Skin epidermis (tissue), 12 donors: ENCODE measurements around the gene CLCA2.
A peak's percentile ranks its signal among the peaks of the same experiment; 100 is the strongest.

Experiments
- H3K27ac ChIP-seq, 21 experiments: fragments of 200-600 bp; sonication (generic) in 11 of 21; one replicate each; pipeline ENCODE4 v1.5.0; 2020; ENCODE audit warnings: mild to moderate bottlenecking in 3 of 21, inconsistent platforms in 2 of 21, moderate library complexity in 2 of 21
- H3K4me3 ChIP-seq, 7 experiments: fragments of 200-600 bp; sonication (generic) in 2 of 7; one replicate each; pipeline ENCODE4 v1.5.0; 2020; ENCODE audit warnings: inconsistent platforms in 2 of 7, mild to moderate bottlenecking in 2 of 7, moderate library complexity in 1 of 7

CLCA2 gene, protein sequence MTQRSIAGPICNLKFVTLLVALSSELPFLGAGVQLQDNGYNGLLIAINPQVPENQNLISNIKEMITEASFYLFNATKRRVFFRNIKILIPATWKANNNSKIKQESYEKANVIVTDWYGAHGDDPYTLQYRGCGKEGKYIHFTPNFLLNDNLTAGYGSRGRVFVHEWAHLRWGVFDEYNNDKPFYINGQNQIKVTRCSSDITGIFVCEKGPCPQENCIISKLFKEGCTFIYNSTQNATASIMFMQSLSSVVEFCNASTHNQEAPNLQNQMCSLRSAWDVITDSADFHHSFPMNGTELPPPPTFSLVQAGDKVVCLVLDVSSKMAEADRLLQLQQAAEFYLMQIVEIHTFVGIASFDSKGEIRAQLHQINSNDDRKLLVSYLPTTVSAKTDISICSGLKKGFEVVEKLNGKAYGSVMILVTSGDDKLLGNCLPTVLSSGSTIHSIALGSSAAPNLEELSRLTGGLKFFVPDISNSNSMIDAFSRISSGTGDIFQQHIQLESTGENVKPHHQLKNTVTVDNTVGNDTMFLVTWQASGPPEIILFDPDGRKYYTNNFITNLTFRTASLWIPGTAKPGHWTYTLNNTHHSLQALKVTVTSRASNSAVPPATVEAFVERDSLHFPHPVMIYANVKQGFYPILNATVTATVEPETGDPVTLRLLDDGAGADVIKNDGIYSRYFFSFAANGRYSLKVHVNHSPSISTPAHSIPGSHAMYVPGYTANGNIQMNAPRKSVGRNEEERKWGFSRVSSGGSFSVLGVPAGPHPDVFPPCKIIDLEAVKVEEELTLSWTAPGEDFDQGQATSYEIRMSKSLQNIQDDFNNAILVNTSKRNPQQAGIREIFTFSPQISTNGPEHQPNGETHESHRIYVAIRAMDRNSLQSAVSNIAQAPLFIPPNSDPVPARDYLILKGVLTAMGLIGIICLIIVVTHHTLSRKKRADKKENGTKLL

DNA sequence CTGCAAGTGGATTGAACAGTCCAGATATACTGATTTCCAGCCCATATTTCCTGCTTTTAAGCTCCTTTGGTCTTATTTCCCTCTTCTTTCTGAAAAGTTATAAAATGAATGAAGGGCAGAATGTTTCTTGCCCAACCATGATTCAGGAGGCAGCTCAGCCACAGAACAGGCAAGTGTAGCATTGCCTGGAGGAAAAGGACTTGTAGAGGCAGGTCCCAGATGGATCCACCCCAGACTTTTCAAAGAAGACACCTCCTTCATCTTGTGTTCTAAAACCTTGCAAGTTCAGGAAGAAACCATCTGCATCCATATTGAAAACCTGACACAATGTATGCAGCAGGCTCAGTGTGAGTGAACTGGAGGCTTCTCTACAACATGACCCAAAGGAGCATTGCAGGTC, at the start of gene CLCA2:
TSS of gene CLCA2 (plus strand) at position 299 of the 400 bp plus-strand sequence. CDS start at position 376, 77 bp downstream.
- peak within 1 kb of the TSS in 18 of 21 experiments; percentile 1 to 87 (median 62) for H3K27ac ChIP-seq

DNA sequence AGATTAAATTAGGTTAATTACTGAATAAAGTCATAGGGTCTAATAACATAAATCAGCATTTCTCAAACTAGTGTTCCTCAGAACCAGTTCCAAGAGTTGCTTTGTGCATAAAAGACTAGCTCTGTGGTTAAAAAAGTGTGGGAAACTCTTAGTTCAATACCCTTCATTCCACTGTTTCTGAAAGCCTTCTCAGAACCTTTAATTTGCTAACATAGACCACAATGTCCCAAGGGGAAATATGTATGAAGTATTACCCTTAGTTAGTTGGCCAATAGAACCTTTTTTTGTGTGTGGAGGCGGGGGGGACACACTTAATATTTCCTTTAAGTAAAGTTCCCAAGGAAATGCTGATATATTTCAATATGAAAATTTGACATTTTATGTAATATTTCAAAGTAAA, 48.3 kb upstream of the CLCA2 start:
- H3K27ac ChIP-seq, result no peak overlapping the region
- H3K4me3 ChIP-seq, result no peak overlapping the region

More for the DNA sequence above, at the start of gene CLCA2:
- peak within 1 kb of the TSS; percentile 10 to 41 (median 32) for H3K4me3 ChIP-seq

DNA sequence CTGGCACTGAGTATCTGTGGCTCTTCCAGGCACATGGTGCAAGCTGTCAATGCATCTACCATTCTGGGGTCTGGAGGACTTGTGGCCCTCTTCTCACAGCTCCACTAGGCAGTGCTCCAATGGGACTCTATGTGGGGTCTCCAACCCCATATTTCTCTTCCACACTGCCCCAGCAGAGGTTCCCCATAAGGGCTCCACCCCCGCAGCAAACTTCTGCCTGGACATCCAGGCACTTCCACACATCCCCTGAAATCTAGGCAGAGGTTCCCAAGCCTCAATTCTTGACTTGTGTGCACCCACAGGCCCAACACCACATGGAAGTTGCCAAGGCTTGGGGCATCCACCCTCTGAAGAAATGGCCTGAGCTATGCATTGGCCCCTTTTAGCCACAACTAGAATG, 46.6 kb upstream of the CLCA2 start:
- H3K4me3 ChIP-seq, result no peak overlapping the region
- no peak overlapping the region for H3K27ac ChIP-seq

DNA sequence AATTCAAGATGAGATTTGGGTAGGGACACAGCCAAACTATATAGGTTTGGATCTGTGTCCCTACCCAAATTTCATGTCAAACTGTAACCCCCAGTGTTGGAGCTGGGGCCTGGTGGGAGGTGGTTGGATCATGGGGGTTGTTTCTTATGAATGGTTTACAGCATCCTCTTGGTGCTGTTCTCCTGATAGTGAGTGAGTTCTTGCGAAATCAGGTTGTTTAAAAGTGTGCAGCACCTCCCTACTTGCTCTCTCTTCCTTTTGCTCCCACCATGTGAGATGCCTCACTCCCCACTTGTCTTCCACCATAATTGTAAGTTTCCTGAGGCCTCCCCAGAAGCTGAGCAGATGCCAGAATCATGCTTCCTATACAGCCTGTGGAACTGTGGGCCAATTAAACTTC, 45.2 kb upstream of the CLCA2 start:
- Histone ChIP-seq H3K27ac (no peak overlapping the region), H3K4me3 (no peak overlapping the region)

DNA sequence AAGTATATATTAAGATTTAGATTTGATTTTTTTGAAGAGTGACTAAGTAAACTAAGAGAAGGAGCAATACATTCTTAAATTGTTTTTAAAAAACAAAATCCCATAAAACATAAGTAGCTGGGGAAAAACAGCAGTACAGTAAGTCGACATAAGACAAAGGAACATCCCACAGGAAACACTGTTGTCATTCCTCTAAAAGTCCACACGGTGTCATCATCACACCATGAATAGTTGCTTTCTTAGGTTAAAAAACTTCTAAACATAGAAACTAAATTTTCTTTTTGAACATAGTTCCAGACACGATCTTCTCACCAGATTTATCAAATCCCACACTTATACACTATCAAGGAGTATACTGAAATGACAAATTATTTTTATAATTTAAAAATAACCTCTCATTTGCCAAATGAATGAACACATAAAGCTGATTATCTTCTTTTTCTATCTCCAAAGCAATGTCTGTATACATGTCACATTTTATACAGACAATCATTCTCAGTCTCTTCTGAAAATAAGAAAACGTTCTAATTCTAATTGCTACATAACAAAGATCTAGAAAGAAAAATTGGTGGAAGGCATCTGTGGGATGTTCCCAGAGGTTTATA, 43.6 kb upstream of the CLCA2 start:
- H3K4me3 ChIP-seq, result peak overlapping the region in 1 of 7 experiments; percentile 7

DNA sequence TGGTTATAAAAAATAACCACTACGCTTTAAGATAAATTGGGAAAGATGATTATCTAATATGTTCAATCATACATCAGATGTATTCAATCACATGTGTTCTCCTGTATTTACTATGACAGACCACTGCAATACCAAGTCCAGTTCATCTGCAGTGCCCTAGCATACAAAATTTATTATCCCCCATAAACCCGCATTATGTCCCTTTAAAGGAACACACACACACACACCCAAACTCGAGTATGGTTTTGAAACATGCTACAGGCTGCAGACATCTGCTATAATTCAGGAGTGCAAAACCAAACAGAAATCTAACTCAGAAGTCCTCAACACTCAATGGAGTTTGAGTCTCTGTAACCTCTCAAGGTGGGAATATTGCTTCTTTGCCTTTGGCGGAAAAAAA, 42.7 kb upstream of the CLCA2 start:
- H3K27ac ChIP-seq, result peak overlapping the region in 5 of 21 experiments; percentile 7 to 49 (median 32)
- H3K4me3 ChIP-seq, result no peak overlapping the region

More for the DNA sequence above, 43.6 kb upstream of the CLCA2 start:
- peak overlapping the region in 4 of 21 experiments; percentile 7 to 49 (median 25) for H3K27ac ChIP-seq

DNA sequence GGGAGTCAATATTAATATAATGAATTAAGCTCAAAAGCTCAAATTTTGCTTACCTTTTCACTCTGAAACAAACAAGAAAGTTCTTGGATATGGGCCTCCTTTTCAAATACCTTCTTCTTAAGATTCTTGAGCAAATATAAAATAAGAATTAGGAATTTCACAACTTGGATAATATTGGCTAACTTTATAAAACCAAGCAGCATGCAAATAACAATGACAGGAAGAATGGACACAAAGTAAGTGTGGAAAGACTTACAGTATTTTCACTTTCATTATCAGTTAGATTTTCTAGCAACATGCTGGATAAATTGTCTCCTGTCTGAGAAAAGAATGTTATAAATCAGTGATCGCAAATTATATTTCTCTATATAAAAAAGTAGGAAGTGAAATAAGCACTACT, 41.1 kb upstream of the CLCA2 start:
- H3K4me3 ChIP-seq, result peak overlapping the region in 1 of 7 experiments; percentile 8
- peak overlapping the region in 5 of 21 experiments; percentile 28 to 69 (median 58) for H3K27ac ChIP-seq

DNA sequence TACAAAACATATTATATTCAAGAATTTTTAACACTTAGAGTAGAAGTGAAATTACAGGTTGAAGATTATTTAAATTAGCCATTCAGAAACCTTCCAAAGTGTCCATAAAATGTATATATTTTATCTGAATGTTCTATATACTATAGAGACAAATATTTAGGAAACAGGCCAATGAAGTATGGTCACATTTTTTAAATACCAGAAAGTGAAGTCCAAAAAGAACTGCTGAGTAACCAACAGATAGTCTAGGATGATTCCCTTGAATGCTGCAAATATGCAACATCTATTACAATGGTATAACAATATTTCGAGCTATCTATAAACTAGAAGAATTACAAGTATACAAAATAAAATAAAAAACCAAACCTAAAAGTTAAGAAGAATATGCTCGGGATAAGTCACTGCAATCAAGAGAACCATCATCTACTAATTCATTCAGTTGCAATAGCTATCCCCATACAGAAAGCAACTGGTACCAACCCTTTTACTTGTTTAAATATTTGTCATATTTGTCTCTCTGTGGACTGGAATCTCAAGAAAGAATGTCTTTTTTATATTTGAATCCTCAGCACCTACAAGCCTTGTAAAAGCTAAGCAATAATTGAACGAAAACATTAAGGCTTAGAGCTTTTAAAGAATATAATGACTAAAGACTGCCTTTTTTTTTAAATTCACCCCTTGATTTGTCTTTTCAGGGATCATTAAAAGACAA, 35.9 kb upstream of the CLCA2 start:
- Histone ChIP-seq H3K27ac (peak overlapping the region in 1 of 21 experiments; percentile 58), H3K4me3 (no peak overlapping the region)

DNA sequence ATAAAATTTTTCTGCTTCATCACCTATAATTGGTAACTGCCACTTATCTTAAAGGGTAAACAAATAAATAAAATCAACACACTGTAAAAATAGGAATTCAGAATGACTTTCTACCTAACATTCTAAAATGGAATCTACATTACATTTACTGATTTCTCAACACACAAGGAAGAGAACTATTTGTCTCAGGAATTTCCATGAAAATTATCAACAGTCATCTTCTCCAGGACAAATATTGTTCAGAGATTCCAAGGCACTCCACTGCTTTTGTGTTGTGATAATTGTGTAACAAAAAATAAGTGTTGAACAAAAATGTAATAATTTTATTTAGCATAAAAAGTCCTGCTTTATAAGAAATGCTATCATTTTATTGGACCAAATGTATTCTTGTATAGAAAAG, 35.2 kb upstream of the CLCA2 start:
- Histone ChIP-seq H3K27ac (peak overlapping the region in 5 of 21 experiments; percentile 33 to 66 (median 46)), H3K4me3 (no peak overlapping the region)

DNA sequence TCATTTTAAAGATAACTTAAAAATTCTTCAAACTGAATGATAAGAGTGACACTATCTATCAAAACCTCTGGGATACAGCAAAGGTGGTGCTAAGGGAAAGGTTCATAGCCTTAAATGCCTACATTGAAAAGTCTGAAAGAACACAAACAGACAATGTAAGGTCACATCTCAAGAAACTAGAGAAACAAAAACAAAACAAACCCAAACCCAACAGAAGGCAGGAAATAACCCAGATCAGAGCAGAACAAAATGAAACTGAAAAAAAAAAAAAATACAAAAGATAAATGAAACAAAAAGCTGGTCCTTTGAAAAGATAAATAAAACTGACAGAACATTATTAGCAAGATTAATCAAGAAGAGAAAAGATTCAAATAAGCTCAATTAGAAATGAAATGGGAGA, 34.7 kb upstream of the CLCA2 start:
- Histone ChIP-seq H3K27ac (peak overlapping the region in 7 of 21 experiments; percentile 33 to 66 (median 46)), H3K4me3 (no peak overlapping the region)

DNA sequence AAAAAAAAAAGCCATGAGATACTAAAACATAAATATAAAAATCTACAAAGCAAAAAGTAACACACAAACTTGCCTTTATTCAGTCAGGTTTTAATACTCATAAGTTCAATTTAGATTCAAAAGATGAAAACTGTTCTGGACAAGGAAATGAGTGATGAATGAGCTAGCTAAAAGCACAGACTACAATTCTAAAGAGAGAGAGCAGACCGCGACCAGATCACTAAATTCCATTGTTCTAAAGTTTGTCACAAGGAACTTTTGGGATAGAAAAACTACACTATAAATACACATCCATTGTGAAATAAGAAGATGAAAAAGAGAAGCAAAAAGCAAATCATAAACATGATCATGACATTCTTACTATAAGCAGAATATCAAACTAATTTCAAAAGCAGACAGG, 29.6 kb upstream of the CLCA2 start:
- Histone ChIP-seq H3K27ac (peak overlapping the region in 1 of 21 experiments; percentile 95), H3K4me3 (peak overlapping the region in 1 of 7 experiments; percentile 13)

DNA sequence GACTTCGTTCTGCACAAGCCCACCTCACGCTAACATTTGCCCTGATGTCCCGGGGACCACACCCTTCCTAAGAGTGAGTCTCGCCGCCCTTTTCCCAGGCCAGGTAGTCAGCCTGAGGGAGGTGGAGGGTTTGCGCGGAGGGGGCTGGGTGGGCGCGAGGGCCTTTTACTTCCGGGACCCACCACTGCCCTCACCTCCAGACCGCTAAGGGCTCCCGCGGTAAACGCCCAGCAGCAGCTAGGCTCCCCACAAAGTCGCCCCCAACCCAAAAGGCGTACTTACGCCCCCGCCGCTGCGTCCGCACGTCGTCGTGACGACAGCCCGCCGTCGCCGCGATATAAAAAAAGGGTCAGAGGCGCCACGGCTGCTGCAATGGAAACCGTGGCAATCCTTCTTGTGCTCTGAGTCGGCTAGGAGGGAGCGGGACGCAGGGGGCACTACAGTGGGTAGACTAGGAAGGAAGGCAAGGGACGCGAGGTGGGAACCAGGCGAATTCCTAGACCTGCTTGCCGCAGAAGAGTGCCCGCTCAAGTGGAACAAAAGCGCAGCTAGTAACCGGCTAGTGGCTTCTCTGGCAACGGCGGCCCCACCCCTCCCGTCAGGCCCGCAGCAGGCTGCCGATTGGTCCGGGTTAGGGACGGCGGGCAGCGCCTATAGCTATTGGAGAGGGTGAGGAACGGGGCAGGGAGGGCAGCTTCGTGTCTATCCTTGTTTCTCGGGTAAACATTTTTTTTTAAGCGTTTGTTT, 28.0 kb upstream of the CLCA2 start, which contains the start of gene ODF2L:
TSS of gene ODF2L (minus strand) at position 573 of the 747 bp plus-strand sequence. CDS start 9,296 bp downstream, outside the sequence.
- peak within 1 kb of the TSS; percentile 66 to 96 (median 83) for H3K4me3 ChIP-seq

DNA sequence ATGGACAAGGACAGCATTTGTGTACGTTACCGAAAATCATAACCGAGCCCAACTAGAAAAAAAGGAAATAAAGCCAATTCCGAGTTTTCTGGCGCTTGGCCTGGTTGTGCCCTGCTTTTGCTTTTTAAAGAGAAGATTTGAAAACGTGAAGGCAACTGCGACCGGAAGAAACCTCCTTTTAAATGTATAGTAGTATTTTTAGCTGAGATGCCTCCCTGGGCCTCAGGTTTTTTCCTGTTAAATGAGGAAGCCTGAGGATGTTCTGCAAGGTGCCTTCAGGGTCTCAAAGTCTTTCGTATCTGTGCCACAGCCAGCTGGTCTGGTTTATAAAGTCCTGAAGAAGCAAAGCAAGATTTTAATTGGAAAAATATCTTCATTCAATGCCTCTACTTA, 27.5 kb upstream of the CLCA2 start:
- peak overlapping the region; percentile 66 to 96 (median 83) for H3K4me3 ChIP-seq
- peak overlapping the region in 20 of 21 experiments; percentile 49 to 95 (median 88) for H3K27ac ChIP-seq

More for the DNA sequence above, 28.0 kb upstream of the CLCA2 start, which contains the start of gene ODF2L:
- H3K27ac ChIP-seq, result peak within 1 kb of the TSS; percentile 49 to 95 (median 87)

DNA sequence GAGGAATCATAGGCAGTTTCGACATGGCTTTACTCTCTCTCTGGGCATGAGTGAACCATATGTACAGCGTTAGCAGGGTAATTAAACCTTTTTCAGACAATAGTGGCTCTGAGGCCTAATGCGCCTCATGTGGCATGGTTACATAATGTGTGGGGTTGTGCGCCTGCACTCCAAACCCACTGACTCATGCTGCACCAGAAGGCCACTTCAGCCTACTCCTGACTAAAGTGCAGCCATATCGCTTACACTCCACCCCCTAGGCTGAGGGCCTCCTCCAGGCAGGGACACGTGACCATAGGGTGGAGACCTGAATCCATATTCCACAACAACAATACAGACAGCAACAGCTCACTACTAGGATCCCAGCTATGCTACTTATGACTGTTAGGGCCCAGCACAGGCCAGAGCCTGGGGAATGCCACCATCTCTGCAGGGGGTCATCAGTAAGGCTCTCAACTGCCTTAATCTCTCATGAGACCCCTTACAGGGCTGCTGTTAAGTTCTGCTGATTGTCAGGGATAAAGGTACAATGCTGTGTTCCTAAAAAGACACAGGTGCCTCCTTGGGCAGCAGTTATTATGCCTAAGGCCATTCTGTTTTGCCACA, 14.5 kb upstream of the CLCA2 start:
- Histone ChIP-seq H3K27ac (no peak overlapping the region), H3K4me3 (no peak overlapping the region)

DNA sequence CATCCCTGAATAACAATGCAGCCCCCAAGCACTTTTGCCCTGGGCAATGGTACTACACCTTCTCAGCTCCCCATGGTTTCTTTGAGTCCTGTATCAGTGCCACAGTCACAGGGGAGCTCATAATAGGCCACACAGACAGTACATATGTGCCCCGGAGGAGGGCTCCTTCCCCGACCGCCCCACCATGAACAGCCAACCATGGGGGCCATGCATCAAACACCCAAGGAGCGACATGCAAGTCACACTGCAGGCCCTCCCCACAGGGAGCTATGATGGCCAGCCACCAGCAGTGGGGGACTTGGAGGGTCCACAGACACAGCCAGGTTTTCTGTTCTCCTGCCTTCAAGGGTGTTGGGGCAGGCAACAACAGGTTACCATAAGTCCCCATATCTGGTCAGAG, 13.1 kb upstream of the CLCA2 start:
- Histone ChIP-seq H3K27ac (no peak overlapping the region), H3K4me3 (no peak overlapping the region)

DNA sequence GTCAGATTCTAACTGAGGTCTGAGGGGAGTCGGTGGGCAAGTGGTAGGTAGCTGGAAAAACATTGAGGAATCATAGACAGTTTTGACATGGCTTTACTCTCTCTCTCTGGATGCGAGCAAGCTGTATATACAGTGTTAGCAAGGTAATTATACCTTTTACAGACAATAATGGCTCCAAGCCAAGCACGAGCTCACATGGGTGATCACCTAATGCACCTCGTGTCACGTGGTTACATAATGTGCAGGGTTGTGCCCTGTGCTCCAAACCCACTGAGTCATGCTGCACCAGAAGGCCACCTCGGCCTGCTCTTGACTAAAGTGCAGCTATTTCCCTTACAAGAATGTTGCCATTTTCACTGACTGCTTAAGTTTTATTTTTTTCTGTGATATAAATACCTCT, 7.6 kb upstream of the CLCA2 start:
- no peak overlapping the region for H3K27ac ChIP-seq
- H3K4me3 ChIP-seq, result no peak overlapping the region

DNA sequence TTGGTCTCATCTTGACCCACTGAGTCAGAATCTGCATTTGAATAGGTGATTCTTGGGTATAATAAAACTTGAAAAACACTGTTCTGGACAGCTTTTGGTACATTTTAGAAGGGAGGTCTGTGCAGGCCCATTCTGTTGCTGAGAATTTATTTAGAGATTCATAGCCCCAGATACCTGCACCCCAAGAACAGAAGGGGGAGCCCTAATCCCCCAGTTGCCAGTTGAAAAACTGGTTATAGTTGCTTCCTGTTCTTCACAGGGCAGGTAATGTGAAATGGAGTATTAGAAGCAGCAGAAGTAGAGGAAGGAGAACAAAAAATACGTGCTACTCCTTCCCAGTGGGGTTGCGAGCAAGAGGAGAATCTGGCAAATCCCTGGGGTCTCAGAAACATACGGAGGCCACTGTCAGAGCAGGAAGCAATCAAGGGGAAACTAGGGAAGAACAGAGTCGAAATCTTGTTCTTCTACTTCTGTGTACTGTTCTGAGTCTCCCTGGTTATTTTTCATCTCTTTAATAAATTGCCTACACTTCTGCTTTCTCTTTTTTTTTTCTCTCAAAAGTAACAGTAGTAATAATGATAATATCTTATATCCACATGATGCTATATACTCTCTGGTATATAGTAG, 4.6 kb upstream of the CLCA2 start:
- H3K4me3 ChIP-seq, result no peak overlapping the region
- peak overlapping the region in 6 of 21 experiments; percentile 2 to 52 (median 40) for H3K27ac ChIP-seq
